ENCODE results near the gene CCDC34.

Gene CCDC34

GRCh38 chr11:27362749-27363575 lies at the start of gene CCDC34:
TSS of gene CCDC34 (minus strand) at chr11:27363215. CDS start at chr11:27363194, 21 bp downstream.
- no peak for TF ChIP-seq CTCF (IDR thresholded peaks at IDR 0.05)
- peak within 1 kb of the TSS; percentile 77 for H3K4me3 ChIP-seq
- peak within 1 kb of the TSS in 1 of 2 donors; percentile 28 for H3K27ac ChIP-seq
- DNase-seq (ENCODE audit: low spot score): peak; percentile 90

GRCh38 chr11:27412192-27412691 lies 49.2 kb upstream of the CCDC34 start:
- H3K4me3 ChIP-seq: no peak overlapping the region
- no peak for TF ChIP-seq CTCF (IDR thresholded peaks at IDR 0.05)
- no peak for DNase-seq (ENCODE audit: low spot score)
- H3K27ac ChIP-seq: no peak overlapping the region

- Histone ChIP-seq H3K4me3 (no peak overlapping the region), H3K27ac (no peak overlapping the region)
- no peak for TF ChIP-seq CTCF (IDR thresholded peaks at IDR 0.05)
- DNase-seq (ENCODE audit: low spot score): no peak
These were observed 48.3 kb upstream of the CCDC34 start for GRCh38 chr11:27411328-27411727.

- no peak overlapping the region for H3K27ac ChIP-seq
- no peak for TF ChIP-seq CTCF (IDR thresholded peaks at IDR 0.05)
- no peak for DNase-seq (ENCODE audit: low spot score)
- no peak overlapping the region for H3K4me3 ChIP-seq
These were observed 47.3 kb upstream of the CCDC34 start for GRCh38 chr11:27410272-27410671.

GRCh38 chr11:27409742-27410141 lies 46.7 kb upstream of the CCDC34 start:
- Histone ChIP-seq H3K27ac (peak overlapping the region in 1 of 2 donors; percentile 29), H3K4me3 (no peak overlapping the region)
- DNase-seq (ENCODE audit: low spot score): no peak
- TF ChIP-seq CTCF (IDR thresholded peaks at IDR 0.05): no peak

- H3K4me3 ChIP-seq: no peak overlapping the region
- peak overlapping the region; percentile 4 to 29 for H3K27ac ChIP-seq
- no peak for DNase-seq (ENCODE audit: low spot score)
- TF ChIP-seq CTCF (IDR thresholded peaks at IDR 0.05): no peak
These were observed 46.0 kb upstream of the CCDC34 start for GRCh38 chr11:27409049-27409448.
